Endothelial cell of umbilical vein (primary cell): ENCODE measurements around the gene HEPHL1.

Experiments
- CTCF ChIP-seq, 2 donors: IDR thresholded peaks; 1 replicate in 1 of 2; 2 replicates in 1 of 2; pipeline ENCODE4 v1.5.1; 2011; ENCODE audit warnings: low read length in 2 of 2, mild to moderate bottlenecking in 2 of 2, moderate library complexity in 2 of 2, control low read depth in 1 of 2, inconsistent platforms in 1 of 2, low read depth in 1 of 2; ENCODE audit not compliant: insufficient read depth in 1 of 2; ENCODE audit errors: extremely low read depth in 1 of 2
- EZH2 ChIP-seq: IDR thresholded peaks from 2 replicates; pipeline ENCODE4 v1.6.1; 2012; ENCODE audit warnings: borderline replicate concordance, low read depth, mild to moderate bottlenecking, moderate library complexity, low read length, inconsistent platforms; ENCODE audit not compliant: severe bottlenecking
- FOS ChIP-seq: IDR thresholded peaks from 2 replicates; pipeline ENCODE4 v1.6.1; 2011; ENCODE audit warnings: mild to moderate bottlenecking, low read length, moderate library complexity, borderline replicate concordance; ENCODE audit not compliant: insufficient read depth
- GATA2 ChIP-seq: IDR thresholded peaks from 2 replicates; pipeline ENCODE4 v1.7.0; 2011; ENCODE audit warnings: low read depth, mild to moderate bottlenecking, moderate library complexity, mixed read lengths, low read length; ENCODE audit not compliant: insufficient read length, insufficient read depth
- JUN ChIP-seq: IDR thresholded peaks from 2 replicates; pipeline ENCODE4 v1.6.1; 2011; ENCODE audit warnings: borderline replicate concordance, low read depth; ENCODE audit not compliant: insufficient read length, insufficient read depth
- MYC ChIP-seq: IDR thresholded peaks from one replicate; pipeline ENCODE4 v1.6.1; 2011; ENCODE audit warnings: mild to moderate bottlenecking, low read depth, low read length
- POLR2A ChIP-seq: IDR thresholded peaks from 2 replicates; pipeline ENCODE4 v1.6.1; 2012; ENCODE audit warnings: low read depth, mild to moderate bottlenecking, control low read depth, low read length
- POLR2AphosphoS5 ChIP-seq: IDR thresholded peaks from 2 replicates; pipeline ENCODE4 v1.6.1; 2012; ENCODE audit warnings: low read depth, mild to moderate bottlenecking, control low read depth, low read length, moderate library complexity; ENCODE audit not compliant: insufficient read depth
- TF ChIP-seq, protein P1 (sequence below): IDR thresholded peaks from 2 replicates; pipeline ENCODE4 v1.6.1; 2011; ENCODE audit not compliant: insufficient read depth, insufficient read length

DNA sequence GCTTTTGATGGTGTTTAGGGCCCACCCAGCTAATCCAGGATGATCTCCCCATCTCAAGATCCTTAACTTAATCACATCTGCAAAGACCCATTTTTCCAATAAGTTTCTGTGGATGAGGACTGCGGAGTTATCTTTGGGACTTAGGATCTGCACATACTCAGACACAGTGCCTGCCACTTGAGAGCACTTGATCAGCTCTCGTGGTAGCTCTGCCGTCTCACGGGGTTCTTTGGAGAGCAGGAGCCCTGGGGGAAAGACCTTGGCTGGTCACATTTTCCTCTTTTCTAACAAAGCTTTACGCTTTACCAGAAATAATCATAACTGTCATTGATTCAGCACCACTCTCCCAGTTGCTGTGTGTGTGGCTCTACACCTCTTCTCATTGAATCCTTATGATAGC, 6.1 kb downstream of the HEPHL1 start:
- TF ChIP-seq CTCF (IDR thresholded peaks at IDR 0.05; ENCODE audit: extremely low read depth in 1 of 2, insufficient read depth in 1 of 2, low read depth in 1 of 2, low read length in 2 of 2) (no peak), GATA2 (no peak), EZH2 (no peak), POLR2A (no peak), MYC (no peak), POLR2AphosphoS5 (no peak), FOS (no peak), JUN (no peak)
- TF ChIP-seq, protein P1, sequence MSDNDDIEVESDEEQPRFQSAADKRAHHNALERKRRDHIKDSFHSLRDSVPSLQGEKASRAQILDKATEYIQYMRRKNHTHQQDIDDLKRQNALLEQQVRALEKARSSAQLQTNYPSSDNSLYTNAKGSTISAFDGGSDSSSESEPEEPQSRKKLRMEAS = no peak
